ENCODE results near the gene MFSD2B.

- TF ChIP-seq, protein P1, sequence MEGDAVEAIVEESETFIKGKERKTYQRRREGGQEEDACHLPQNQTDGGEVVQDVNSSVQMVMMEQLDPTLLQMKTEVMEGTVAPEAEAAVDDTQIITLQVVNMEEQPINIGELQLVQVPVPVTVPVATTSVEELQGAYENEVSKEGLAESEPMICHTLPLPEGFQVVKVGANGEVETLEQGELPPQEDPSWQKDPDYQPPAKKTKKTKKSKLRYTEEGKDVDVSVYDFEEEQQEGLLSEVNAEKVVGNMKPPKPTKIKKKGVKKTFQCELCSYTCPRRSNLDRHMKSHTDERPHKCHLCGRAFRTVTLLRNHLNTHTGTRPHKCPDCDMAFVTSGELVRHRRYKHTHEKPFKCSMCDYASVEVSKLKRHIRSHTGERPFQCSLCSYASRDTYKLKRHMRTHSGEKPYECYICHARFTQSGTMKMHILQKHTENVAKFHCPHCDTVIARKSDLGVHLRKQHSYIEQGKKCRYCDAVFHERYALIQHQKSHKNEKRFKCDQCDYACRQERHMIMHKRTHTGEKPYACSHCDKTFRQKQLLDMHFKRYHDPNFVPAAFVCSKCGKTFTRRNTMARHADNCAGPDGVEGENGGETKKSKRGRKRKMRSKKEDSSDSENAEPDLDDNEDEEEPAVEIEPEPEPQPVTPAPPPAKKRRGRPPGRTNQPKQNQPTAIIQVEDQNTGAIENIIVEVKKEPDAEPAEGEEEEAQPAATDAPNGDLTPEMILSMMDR (IDR thresholded peaks at IDR 0.05) = no peak
- TF ChIP-seq NFYB (CRISPR knock-in tag; conservative IDR thresholded peaks at IDR 0.05; ENCODE audit: low read depth) (no peak), CREM (CRISPR knock-in tag; IDR thresholded peaks at IDR 0.05) (no peak), CREB1 (CRISPR knock-in tag; IDR thresholded peaks at IDR 0.05) (no peak)
Measured at GRCh38 chr2:24007693-24008092, 2.2 kb upstream of the MFSD2B start.

Data from WTC11 (cell line).